K562 (cell line): ENCODE results near the gene RIMKLB. TPM values are rescaled to one million over a fixed set of nuclear protein-coding genes. Genes with fewer than 3 reads are reported as not detected.

Experiments used
- ARID1B ChIP-seq: fragments of 450-650 bp; IDR thresholded peaks from 2 replicates; pipeline ENCODE4 v1.6.1; 2016; ENCODE audit warnings: antibody characterized with exemption, mild to moderate bottlenecking, inconsistent platforms
- CBFB ChIP-seq: sonication (generic); formaldehyde crosslinking; IDR thresholded peaks from 2 replicates; pipeline ENCODE4 v1.4.0; 2020; ENCODE audit warnings: mild to moderate bottlenecking, missing genetic modification reagents
- CBX5 ChIP-seq: IDR thresholded peaks from 2 replicates; pipeline ENCODE4 v1.6.1; 2014; ENCODE audit warnings: low read depth, borderline replicate concordance
- CC2D1A ChIP-seq: fragments of 450-650 bp; IDR thresholded peaks from 2 replicates; pipeline ENCODE4 v1.6.1; 2017; ENCODE audit warnings: mild to moderate bottlenecking
- CEBPB ChIP-seq: fragments of 450-650 bp; IDR thresholded peaks from 2 replicates; pipeline ENCODE4 v1.6.1; 2016; ENCODE audit warnings: missing genetic modification characterization, missing compliant biosample characterization
- ESRRB ChIP-seq: fragments of 250-450 bp; sonication (Bioruptor Pico); IDR thresholded peaks from 2 replicates; pipeline ENCODE4 v1.5.0; 2020; ENCODE audit warnings: mild to moderate bottlenecking, moderate library complexity, borderline replicate concordance
- FOXO4 ChIP-seq: fragments of 450-650 bp; formaldehyde crosslinking; IDR thresholded peaks from 2 replicates; pipeline ENCODE4 v1.4.0; 2020; ENCODE audit warnings: mild to moderate bottlenecking, moderate library complexity
- GATA2 ChIP-seq: sonication (generic); formaldehyde crosslinking; IDR thresholded peaks from 2 replicates; pipeline ENCODE4 v1.4.0; 2020; ENCODE audit warnings: mild to moderate bottlenecking, missing genetic modification reagents
- GATAD2B ChIP-seq: fragments of 450-650 bp; IDR thresholded peaks from 2 replicates; pipeline ENCODE4 v1.6.1; 2017; ENCODE audit warnings: mild to moderate bottlenecking, borderline replicate concordance
- RAD21 ChIP-seq, 2 experiments: fragments of 250-450 bp in 1 of 2; fragments of 450-650 bp in 1 of 2; sonication (Bioruptor Pico) in 1 of 2; formaldehyde crosslinking in 1 of 2; IDR thresholded peaks in 1 of 2; conservative IDR thresholded peaks in 1 of 2; 2 replicates each; pipeline versions ENCODE4 v1.4.0 to v1.8.0; 2020 to 2022; ENCODE audit warnings: mild to moderate bottlenecking in 2 of 2, moderate library complexity in 1 of 2
- ZNF507 ChIP-seq: conservative IDR thresholded peaks from 2 replicates; pipeline ENCODE4 v1.6.1; 2017; ENCODE audit warnings: missing genetic modification characterization, missing compliant biosample characterization
- ZNF668 ChIP-seq: fragments of 250-450 bp; sonication (Bioruptor Pico); IDR thresholded peaks from 2 replicates; pipeline ENCODE4 v1.8.0; 2022; ENCODE audit warnings: mild to moderate bottlenecking, inconsistent platforms
- polyA plus RNA-seq, 8 experiments: library from polyadenylated mRNA; depleted of rRNA in 4 of 8; stranded (reverse) in 5 of 8; unstranded in 3 of 8; fragments of >200 nt; fragmentation: Nextera tagmentation in 2 of 8; fragmentation: Illumina TruSeq in 1 of 8; extraction: Ambion mirVana in 2 of 8; extraction: Trizol in 1 of 8; gene quantifications; 2 replicates each; pipeline versions ENCODE4 v1.2.1 to v1.2.3, GENCODE V29; 2011 to 2014; ENCODE audit warnings: inconsistent platforms in 1 of 8, missing spikeins in 1 of 8
- total RNA-seq, 7 experiments: library from RNA; depleted of rRNA in 6 of 7; stranded (reverse); fragments of >200 nt in 6 of 7; fragmentation: Illumina TruSeq in 2 of 7; extraction: Trizol in 2 of 7; gene quantifications; 2 replicates each; pipeline versions ENCODE4 v1.2.1 to v1.2.3, GENCODE V29; 2011 to 2021; ENCODE audit warnings: low replicate concordance in 1 of 7
- TF ChIP-seq, protein P1 (sequence below): fragments of 250-450 bp; sonication (Bioruptor Pico); IDR thresholded peaks from 2 replicates; pipeline ENCODE4 v1.9.0; 2021; ENCODE audit warnings: mild to moderate bottlenecking
- TF ChIP-seq, protein P2 (sequence below), 2 experiments: fragments of 450-650 bp; formaldehyde crosslinking in 1 of 2; IDR thresholded peaks; 2 replicates each; pipeline versions ENCODE4 v1.4.0 to v1.6.1; 2014 to 2020; ENCODE audit warnings: mild to moderate bottlenecking in 2 of 2, borderline replicate concordance in 1 of 2, low read depth in 1 of 2
- TF ChIP-seq, protein P3 (sequence below): fragments of 450-650 bp; IDR thresholded peaks from 2 replicates; pipeline ENCODE4 v1.6.1; 2016; ENCODE audit warnings: missing biosample characterization, missing genetic modification characterization
- TF ChIP-seq, protein P4 (sequence below): IDR thresholded peaks from 3 replicates; pipeline ENCODE4 v1.6.1; 2011; ENCODE audit warnings: borderline replicate concordance, mild to moderate bottlenecking; ENCODE audit not compliant: insufficient read length, insufficient read depth

RIMKLB gene
- total and polyA plus RNA-seq, 9 of the 15 experiments (the other 6 are each of a cell fraction or from before 2014, with no cell fraction given): 6.5 to 22.8 (median 17.2) TPM

DNA sequence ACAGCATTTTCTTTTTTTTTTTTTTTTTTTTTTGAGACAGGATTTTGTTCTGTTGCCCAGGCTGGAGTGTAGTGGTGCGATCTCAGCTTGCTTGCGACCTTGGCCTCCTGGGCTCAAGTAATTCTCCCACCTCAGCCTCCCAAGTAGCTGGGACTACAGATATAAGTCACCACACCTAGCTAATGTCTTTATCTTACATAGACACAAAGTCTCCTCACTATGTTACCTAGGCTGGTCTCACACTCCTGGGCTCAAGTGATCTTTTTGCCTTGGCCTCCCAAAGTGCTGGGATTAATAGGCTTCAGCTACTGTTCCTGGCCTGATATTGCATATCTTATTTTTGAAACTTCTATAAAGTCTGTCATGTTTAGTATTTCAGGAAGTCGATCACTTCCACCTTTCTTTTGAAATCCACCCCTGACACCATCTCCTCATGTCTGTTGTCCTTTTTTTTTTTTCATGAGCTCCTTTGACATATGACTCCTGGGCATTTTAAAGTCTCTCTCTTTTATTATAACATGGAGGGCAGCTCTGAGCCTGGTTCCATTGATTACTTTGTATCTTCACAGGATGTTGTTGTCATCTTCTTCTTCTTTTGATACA is 118.8 kb downstream of the RIMKLB start (continued):
- TF ChIP-seq, protein P1, sequence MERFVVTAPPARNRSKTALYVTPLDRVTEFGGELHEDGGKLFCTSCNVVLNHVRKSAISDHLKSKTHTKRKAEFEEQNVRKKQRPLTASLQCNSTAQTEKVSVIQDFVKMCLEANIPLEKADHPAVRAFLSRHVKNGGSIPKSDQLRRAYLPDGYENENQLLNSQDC (CRISPR knock-in tag): no peak
- TF ChIP-seq FOXO4 (CRISPR knock-in tag): no peak
- TF ChIP-seq RAD21 (CRISPR knock-in tag; conservative IDR thresholded peaks at IDR 0.05 in 1 of 2, IDR thresholded peaks at IDR 0.05 in 1 of 2): no peak
- TF ChIP-seq GATAD2B: no peak
- no peak for TF ChIP-seq ESRRB
- TF ChIP-seq CBX5: no peak
- TF ChIP-seq CC2D1A: peak; percentile 55; the same call in 1 of the 2 replicates
- peak; percentile 50 for TF ChIP-seq GATA2 (CRISPR knock-in tag)
- TF ChIP-seq, protein P2, sequence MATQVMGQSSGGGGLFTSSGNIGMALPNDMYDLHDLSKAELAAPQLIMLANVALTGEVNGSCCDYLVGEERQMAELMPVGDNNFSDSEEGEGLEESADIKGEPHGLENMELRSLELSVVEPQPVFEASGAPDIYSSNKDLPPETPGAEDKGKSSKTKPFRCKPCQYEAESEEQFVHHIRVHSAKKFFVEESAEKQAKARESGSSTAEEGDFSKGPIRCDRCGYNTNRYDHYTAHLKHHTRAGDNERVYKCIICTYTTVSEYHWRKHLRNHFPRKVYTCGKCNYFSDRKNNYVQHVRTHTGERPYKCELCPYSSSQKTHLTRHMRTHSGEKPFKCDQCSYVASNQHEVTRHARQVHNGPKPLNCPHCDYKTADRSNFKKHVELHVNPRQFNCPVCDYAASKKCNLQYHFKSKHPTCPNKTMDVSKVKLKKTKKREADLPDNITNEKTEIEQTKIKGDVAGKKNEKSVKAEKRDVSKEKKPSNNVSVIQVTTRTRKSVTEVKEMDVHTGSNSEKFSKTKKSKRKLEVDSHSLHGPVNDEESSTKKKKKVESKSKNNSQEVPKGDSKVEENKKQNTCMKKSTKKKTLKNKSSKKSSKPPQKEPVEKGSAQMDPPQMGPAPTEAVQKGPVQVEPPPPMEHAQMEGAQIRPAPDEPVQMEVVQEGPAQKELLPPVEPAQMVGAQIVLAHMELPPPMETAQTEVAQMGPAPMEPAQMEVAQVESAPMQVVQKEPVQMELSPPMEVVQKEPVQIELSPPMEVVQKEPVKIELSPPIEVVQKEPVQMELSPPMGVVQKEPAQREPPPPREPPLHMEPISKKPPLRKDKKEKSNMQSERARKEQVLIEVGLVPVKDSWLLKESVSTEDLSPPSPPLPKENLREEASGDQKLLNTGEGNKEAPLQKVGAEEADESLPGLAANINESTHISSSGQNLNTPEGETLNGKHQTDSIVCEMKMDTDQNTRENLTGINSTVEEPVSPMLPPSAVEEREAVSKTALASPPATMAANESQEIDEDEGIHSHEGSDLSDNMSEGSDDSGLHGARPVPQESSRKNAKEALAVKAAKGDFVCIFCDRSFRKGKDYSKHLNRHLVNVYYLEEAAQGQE (IDR thresholded peaks at IDR 0.05; ENCODE audit: borderline replicate concordance): no peak
- TF ChIP-seq, protein P2 (CRISPR knock-in tag; IDR thresholded peaks at IDR 0.05; ENCODE audit: low read depth): no peak
- no peak for TF ChIP-seq ZNF668
- TF ChIP-seq CBFB (CRISPR knock-in tag): no peak
- TF ChIP-seq ZNF507 (tag): no peak
- TF ChIP-seq, protein P3, sequence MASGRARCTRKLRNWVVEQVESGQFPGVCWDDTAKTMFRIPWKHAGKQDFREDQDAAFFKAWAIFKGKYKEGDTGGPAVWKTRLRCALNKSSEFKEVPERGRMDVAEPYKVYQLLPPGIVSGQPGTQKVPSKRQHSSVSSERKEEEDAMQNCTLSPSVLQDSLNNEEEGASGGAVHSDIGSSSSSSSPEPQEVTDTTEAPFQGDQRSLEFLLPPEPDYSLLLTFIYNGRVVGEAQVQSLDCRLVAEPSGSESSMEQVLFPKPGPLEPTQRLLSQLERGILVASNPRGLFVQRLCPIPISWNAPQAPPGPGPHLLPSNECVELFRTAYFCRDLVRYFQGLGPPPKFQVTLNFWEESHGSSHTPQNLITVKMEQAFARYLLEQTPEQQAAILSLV: no peak
- no peak for TF ChIP-seq CEBPB (tag)
- peak; percentile 89 for TF ChIP-seq ARID1B
- TF ChIP-seq, protein P4, sequence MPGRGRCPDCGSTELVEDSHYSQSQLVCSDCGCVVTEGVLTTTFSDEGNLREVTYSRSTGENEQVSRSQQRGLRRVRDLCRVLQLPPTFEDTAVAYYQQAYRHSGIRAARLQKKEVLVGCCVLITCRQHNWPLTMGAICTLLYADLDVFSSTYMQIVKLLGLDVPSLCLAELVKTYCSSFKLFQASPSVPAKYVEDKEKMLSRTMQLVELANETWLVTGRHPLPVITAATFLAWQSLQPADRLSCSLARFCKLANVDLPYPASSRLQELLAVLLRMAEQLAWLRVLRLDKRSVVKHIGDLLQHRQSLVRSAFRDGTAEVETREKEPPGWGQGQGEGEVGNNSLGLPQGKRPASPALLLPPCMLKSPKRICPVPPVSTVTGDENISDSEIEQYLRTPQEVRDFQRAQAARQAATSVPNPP: no peak
